CD14-positive monocyte (primary cell): ENCODE measurements around the gene S100A13. TPM values are rescaled to one million over a fixed set of nuclear protein-coding genes. Genes with fewer than 3 reads are reported as not detected.
A peak's percentile ranks its signal among the peaks of the same experiment; 100 is the strongest.

Source experiments
- DNase-seq, 3 donors: peaks; one replicate each; pipeline ENCODE4 v3.0.0-alpha.2; 2011 to 2022
- H2AFZ ChIP-seq: 2 replicates; pipeline ENCODE4 v1.6.0; 2012; ENCODE audit warnings: mild to moderate bottlenecking, low read depth, low read length, inconsistent platforms; ENCODE audit not compliant: insufficient read depth, poor library complexity, severe bottlenecking
- H3K27ac ChIP-seq, 2 donors: 1 replicate in 1 of 2; 2 replicates in 1 of 2; pipeline ENCODE4 v1.5.1; 2012 to 2013; ENCODE audit warnings: low read length in 2 of 2, control low read depth in 1 of 2, inconsistent platforms in 1 of 2, low read depth in 1 of 2, mild to moderate bottlenecking in 1 of 2
- H3K27me3 ChIP-seq, 2 donors: one replicate each; pipeline versions ENCODE4 v1.6.0 to v1.6.1; 2011 to 2013; ENCODE audit warnings: low read length in 2 of 2; ENCODE audit not compliant: control insufficient read depth in 2 of 2, insufficient read depth in 2 of 2
- H3K36me3 ChIP-seq, 2 donors: replicated peaks in 1 of 2; 1 replicate in 1 of 2; 2 replicates in 1 of 2; pipeline versions ENCODE4 v1.5.1 to v1.6.1; 2012 to 2013; ENCODE audit warnings: low read length in 2 of 2, control low read depth in 1 of 2, inconsistent platforms in 1 of 2, mild to moderate bottlenecking in 1 of 2; ENCODE audit not compliant: insufficient read depth in 2 of 2, control insufficient read depth in 1 of 2
- H3K4me1 ChIP-seq, 2 donors: 1 replicate in 1 of 2; 2 replicates in 1 of 2; pipeline versions ENCODE4 v1.5.1 to v1.6.1; 2012 to 2013; ENCODE audit warnings: low read length in 2 of 2, control low read depth in 1 of 2, inconsistent platforms in 1 of 2, mild to moderate bottlenecking in 1 of 2, moderate library complexity in 1 of 2; ENCODE audit not compliant: insufficient read depth in 2 of 2, control insufficient read depth in 1 of 2
- H3K4me2 ChIP-seq: replicated peaks from 2 replicates; pipeline ENCODE3; 2012; ENCODE audit warnings: low read length, moderate library complexity, mild to moderate bottlenecking; ENCODE audit not compliant: poor library complexity, severe bottlenecking; ENCODE audit errors: extremely low read depth
- H3K4me3 ChIP-seq, 3 experiments: fragments of 200-600 bp in 1 of 3; sonication (generic) in 1 of 3; replicated peaks in 1 of 3; 1 replicate in 2 of 3; 2 replicates in 1 of 3; pipeline ENCODE4 v1.5.1; 2011 to 2013; ENCODE audit warnings: low read length in 3 of 3, mild to moderate bottlenecking in 3 of 3, control low read depth in 2 of 3, low read depth in 2 of 3, inconsistent platforms in 1 of 3, moderate library complexity in 1 of 3
- H3K79me2 ChIP-seq: 2 replicates; pipeline ENCODE4 v1.6.0; 2012; ENCODE audit warnings: mild to moderate bottlenecking, control low read depth, inconsistent platforms, low read length, moderate library complexity; ENCODE audit not compliant: insufficient read depth
- H3K9ac ChIP-seq: 2 replicates; pipeline ENCODE4 v1.6.0; 2017; ENCODE audit warnings: low read length, mild to moderate bottlenecking; ENCODE audit not compliant: insufficient read depth, poor library complexity, severe bottlenecking
- H3K9me3 ChIP-seq, 2 donors: replicated peaks in 1 of 2; 1 replicate in 1 of 2; 2 replicates in 1 of 2; pipeline versions ENCODE4 v1.5.1 to v1.6.1; 2012 to 2013; ENCODE audit warnings: low read length in 2 of 2, control low read depth in 1 of 2; ENCODE audit not compliant: control insufficient read depth in 1 of 2, insufficient read depth in 1 of 2
- H4K20me1 ChIP-seq: 2 replicates; pipeline ENCODE4 v1.6.0; 2012; ENCODE audit warnings: mild to moderate bottlenecking, low read length, control low read depth, moderate library complexity; ENCODE audit not compliant: insufficient read depth
- H3K27ac Mint-ChIP-seq, 7 donors: one replicate each; pipeline ENCODE4 v1.8.0; 2020; ENCODE audit warnings: mild to moderate bottlenecking in 7 of 7, mixed read lengths in 7 of 7, moderate library complexity in 6 of 7, inconsistent platforms in 2 of 7
- H3K27me3 Mint-ChIP-seq, 3 donors: one replicate each; pipeline ENCODE4 v1.8.0; 2021 to 2022; ENCODE audit warnings: low read depth in 3 of 3, mild to moderate bottlenecking in 3 of 3, mixed read lengths in 3 of 3, moderate library complexity in 3 of 3, inconsistent platforms in 1 of 3
- H3K36me3 Mint-ChIP-seq, 2 donors: one replicate each; pipeline ENCODE4 v1.8.0; 2020; ENCODE audit warnings: mixed read lengths in 2 of 2, inconsistent platforms in 1 of 2, mild to moderate bottlenecking in 1 of 2
- H3K4me1 Mint-ChIP-seq: one replicate; pipeline ENCODE4 v1.8.0; 2020; ENCODE audit warnings: mild to moderate bottlenecking, mixed read lengths
- H3K4me3 Mint-ChIP-seq, 2 donors: one replicate each; pipeline ENCODE4 v1.8.0; 2020; ENCODE audit warnings: mild to moderate bottlenecking in 2 of 2, mixed read lengths in 2 of 2, moderate library complexity in 1 of 2
- H3K9me3 Mint-ChIP-seq, 7 donors: one replicate each; pipeline ENCODE4 v1.8.0; 2020 to 2022; ENCODE audit warnings: mixed read lengths in 7 of 7, mild to moderate bottlenecking in 6 of 7, moderate library complexity in 6 of 7, inconsistent platforms in 2 of 7
- CTCF ChIP-seq: fragments of 200-600 bp; IDR thresholded peaks from one replicate; pipeline ENCODE4 v1.8.0; 2022; ENCODE audit warnings: antibody characterized with exemption, mild to moderate bottlenecking
- WGBS: methylation state at CpG from one replicate; pipeline ENCODE4 v1.1.5; 2013; ENCODE audit warnings: missing lambda C conversion rate; ENCODE audit not compliant: insufficient coverage; 5-methylcytosine and 5-hydroxymethylcytosine counted together
- intact Hi-C, 2 donors: fragments of 100-400 bp; cut with micrococcal nuclease; formaldehyde crosslinking; loops; one replicate each; pipeline versions ENCODE4 v1.15.0 to v1.15.1; 2023
- polyA plus RNA-seq, 3 donors: library from polyadenylated mRNA; depleted of rRNA in 1 of 3; unstranded in 2 of 3; stranded (reverse) in 1 of 3; fragments of 300-500 nt in 2 of 3; fragments of >200 nt in 1 of 3; fragmentation: Illumina TruSeq in 2 of 3; gene quantifications; 1 replicate in 2 of 3; 2 replicates in 1 of 3; pipeline ENCODE4 v1.2.3, GENCODE V29; 2012 to 2021

Gene S100A13
- polyA plus RNA-seq, 3 donors = 2.5 to 13.9 (median 2.6) TPM

- peak overlapping the region; percentile 6 to 72 for H3K4me3 Mint-ChIP-seq
- H3K27ac Mint-ChIP-seq = peak overlapping the region; percentile 73 to 91 (median 83)
- no peak for TF ChIP-seq CTCF
- intact Hi-C loops = no loop called here
- Histone ChIP-seq H3K79me2 (peaks cover 40% of the 10 kb centered on the region), H4K20me1 (peaks cover 37% of the 10 kb centered on the region), H2AFZ (no peak overlapping the region), H3K27ac (peak overlapping the region; percentile 53 to 78), H3K4me3 (peak overlapping the region in 1 of 3 experiments; percentile 64), H3K9me3 (no peaks in the 10 kb centered on the region), H3K27me3 (no peaks in the 10 kb centered on the region), H3K36me3 (peaks cover 40 to 46% of the 10 kb centered on the region in 2 donors), H3K4me2 (peak overlapping the region; percentile 72), H3K9ac (no peak overlapping the region), H3K4me1 (peaks cover 29 to 35% of the 10 kb centered on the region in 2 donors)
- H3K36me3 Mint-ChIP-seq = peaks cover 46 to 49% of the 10 kb centered on the region in 2 donors
- peak; percentile 54 to 73 (median 68) for DNase-seq
- H3K9me3 Mint-ChIP-seq = peaks cover 0 to 2% (median 0%) of the 10 kb centered on the region in 7 donors
- peaks cover 0 to 2% (median 2%) of the 10 kb centered on the region in 3 donors for H3K27me3 Mint-ChIP-seq
- peaks cover 46% of the 10 kb centered on the region for H3K4me1 Mint-ChIP-seq
- whole genome bisulfite sequencing = no CpG with 5 or more reads among the region's 5 CpGs
Observed at GRCh38 chr1:153646672-153647345, 19.5 kb upstream of the S100A13 start.

- no peak overlapping the region for H3K4me3 ChIP-seq
- H3K27me3 ChIP-seq = no peaks in the 10 kb centered on the region
- intact Hi-C loops = no loop called here
- no peak overlapping the region for H3K9ac ChIP-seq
- peaks cover 70% of the 10 kb centered on the region for H3K79me2 ChIP-seq
- Mint-ChIP-seq H3K4me3 (no peak overlapping the region), H3K36me3 (peaks cover 71 to 79% of the 10 kb centered on the region in 2 donors), H3K27me3 (peaks cover 0 to 2% (median under 1%) of the 10 kb centered on the region in 3 donors), H3K4me1 (peaks cover 41% of the 10 kb centered on the region), H3K27ac (peak overlapping the region in 2 of 7 donors; percentile 27 to 69), H3K9me3 (peaks cover 0 to 2% (median 0%) of the 10 kb centered on the region in 7 donors)
- H4K20me1 ChIP-seq = peaks cover 66% of the 10 kb centered on the region
- H3K4me1 ChIP-seq = peaks cover 29 to 35% of the 10 kb centered on the region in 2 donors
- peak overlapping the region in 1 of 2 donors; percentile 52 for H3K27ac ChIP-seq
- H2AFZ ChIP-seq = no peak overlapping the region
- no peak for DNase-seq
- no peaks in the 10 kb centered on the region for H3K9me3 ChIP-seq
- H3K4me2 ChIP-seq = no peak overlapping the region
- peaks cover 69 to 76% of the 10 kb centered on the region in 2 donors for H3K36me3 ChIP-seq
- TF ChIP-seq CTCF = no peak
Observed at GRCh38 chr1:153643816-153644215, 16.5 kb upstream of the S100A13 start.
